HepG2 (cell line): ENCODE data around the gene ITLN1.

Experiments used
- CTCF ChIP-seq: sonication (generic); formaldehyde crosslinking; IDR thresholded peaks from 2 replicates; pipeline ENCODE4 v1.5.0; 2020; ENCODE audit warnings: mild to moderate bottlenecking, missing genetic modification reagents, moderate library complexity
- POLR2A ChIP-seq, 2 experiments: IDR thresholded peaks; 2 replicates each; pipeline ENCODE4 v1.6.1; 2011; ENCODE audit warnings: low read depth in 2 of 2, low read length in 2 of 2, mild to moderate bottlenecking in 1 of 2, moderate library complexity in 1 of 2; ENCODE audit not compliant: insufficient read depth in 1 of 2
- ZFYVE20 ChIP-seq: sonication (generic); formaldehyde crosslinking; IDR thresholded peaks from 2 replicates; pipeline ENCODE4 v1.8.0; 2023; ENCODE audit warnings: low read depth, mild to moderate bottlenecking, moderate library complexity, missing genetic modification reagents, borderline replicate concordance
- ZNF383 ChIP-seq: sonication (generic); formaldehyde crosslinking; IDR thresholded peaks from 2 replicates; pipeline ENCODE4 v1.4.0; 2020; ENCODE audit warnings: missing genetic modification reagents, mild to moderate bottlenecking, borderline replicate concordance
- ZNF615 ChIP-seq: sonication (generic); formaldehyde crosslinking; IDR thresholded peaks from 2 replicates; pipeline ENCODE4 v1.5.0; 2020; ENCODE audit warnings: mild to moderate bottlenecking, missing genetic modification reagents, borderline replicate concordance
- TF ChIP-seq, protein P1 (sequence below): sonication (generic); formaldehyde crosslinking; IDR thresholded peaks from 2 replicates; pipeline ENCODE4 v1.4.0; 2020; ENCODE audit warnings: mild to moderate bottlenecking, missing genetic modification reagents, borderline replicate concordance
- TF ChIP-seq, protein P2 (sequence below): sonication (generic); formaldehyde crosslinking; IDR thresholded peaks from 2 replicates; pipeline ENCODE4 v1.4.0; 2020; ENCODE audit warnings: missing genetic modification reagents

GRCh38 chr1:160841079-160841478 is 43.9 kb downstream of the ITLN1 start:
- TF ChIP-seq CTCF (CRISPR knock-in tag) (no peak), ZNF383 (CRISPR knock-in tag) (no peak), POLR2A (IDR thresholded peaks at IDR 0.05; ENCODE audit: insufficient read depth in 1 of 2, low read depth in 2 of 2, low read length in 2 of 2) (no peak), ZFYVE20 (CRISPR knock-in tag) (no peak), ZNF615 (CRISPR knock-in tag) (no peak)
- TF ChIP-seq, protein P1, sequence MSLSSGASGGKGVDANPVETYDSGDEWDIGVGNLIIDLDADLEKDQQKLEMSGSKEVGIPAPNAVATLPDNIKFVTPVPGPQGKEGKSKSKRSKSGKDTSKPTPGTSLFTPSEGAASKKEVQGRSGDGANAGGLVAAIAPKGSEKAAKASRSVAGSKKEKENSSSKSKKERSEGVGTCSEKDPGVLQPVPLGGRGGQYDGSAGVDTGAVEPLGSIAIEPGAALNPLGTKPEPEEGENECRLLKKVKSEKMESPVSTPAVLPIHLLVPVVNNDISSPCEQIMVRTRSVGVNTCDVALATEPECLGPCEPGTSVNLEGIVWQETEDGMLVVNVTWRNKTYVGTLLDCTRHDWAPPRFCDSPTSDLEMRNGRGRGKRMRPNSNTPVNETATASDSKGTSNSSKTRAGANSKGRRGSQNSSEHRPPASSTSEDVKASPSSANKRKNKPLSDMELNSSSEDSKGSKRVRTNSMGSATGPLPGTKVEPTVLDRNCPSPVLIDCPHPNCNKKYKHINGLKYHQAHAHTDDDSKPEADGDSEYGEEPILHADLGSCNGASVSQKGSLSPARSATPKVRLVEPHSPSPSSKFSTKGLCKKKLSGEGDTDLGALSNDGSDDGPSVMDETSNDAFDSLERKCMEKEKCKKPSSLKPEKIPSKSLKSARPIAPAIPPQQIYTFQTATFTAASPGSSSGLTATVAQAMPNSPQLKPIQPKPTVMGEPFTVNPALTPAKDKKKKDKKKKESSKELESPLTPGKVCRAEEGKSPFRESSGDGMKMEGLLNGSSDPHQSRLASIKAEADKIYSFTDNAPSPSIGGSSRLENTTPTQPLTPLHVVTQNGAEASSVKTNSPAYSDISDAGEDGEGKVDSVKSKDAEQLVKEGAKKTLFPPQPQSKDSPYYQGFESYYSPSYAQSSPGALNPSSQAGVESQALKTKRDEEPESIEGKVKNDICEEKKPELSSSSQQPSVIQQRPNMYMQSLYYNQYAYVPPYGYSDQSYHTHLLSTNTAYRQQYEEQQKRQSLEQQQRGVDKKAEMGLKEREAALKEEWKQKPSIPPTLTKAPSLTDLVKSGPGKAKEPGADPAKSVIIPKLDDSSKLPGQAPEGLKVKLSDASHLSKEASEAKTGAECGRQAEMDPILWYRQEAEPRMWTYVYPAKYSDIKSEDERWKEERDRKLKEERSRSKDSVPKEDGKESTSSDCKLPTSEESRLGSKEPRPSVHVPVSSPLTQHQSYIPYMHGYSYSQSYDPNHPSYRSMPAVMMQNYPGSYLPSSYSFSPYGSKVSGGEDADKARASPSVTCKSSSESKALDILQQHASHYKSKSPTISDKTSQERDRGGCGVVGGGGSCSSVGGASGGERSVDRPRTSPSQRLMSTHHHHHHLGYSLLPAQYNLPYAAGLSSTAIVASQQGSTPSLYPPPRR (CRISPR knock-in tag), result no peak
- TF ChIP-seq, protein P2, sequence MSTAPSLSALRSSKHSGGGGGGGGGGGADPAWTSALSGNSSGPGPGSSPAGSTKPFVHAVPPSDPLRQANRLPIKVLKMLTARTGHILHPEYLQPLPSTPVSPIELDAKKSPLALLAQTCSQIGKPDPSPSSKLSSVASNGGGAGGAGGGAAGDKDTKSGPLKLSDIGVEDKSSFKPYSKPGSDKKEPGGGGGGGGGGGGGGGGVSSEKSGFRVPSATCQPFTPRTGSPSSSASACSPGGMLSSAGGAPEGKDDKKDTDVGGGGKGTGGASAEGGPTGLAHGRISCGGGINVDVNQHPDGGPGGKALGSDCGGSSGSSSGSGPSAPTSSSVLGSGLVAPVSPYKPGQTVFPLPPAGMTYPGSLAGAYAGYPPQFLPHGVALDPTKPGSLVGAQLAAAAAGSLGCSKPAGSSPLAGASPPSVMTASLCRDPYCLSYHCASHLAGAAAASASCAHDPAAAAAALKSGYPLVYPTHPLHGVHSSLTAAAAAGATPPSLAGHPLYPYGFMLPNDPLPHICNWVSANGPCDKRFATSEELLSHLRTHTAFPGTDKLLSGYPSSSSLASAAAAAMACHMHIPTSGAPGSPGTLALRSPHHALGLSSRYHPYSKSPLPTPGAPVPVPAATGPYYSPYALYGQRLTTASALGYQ (CRISPR knock-in tag), result no peak
